GM12878 (cell line): ENCODE data around the gene PNPO. TPM values are rescaled to one million over a fixed set of nuclear protein-coding genes. Genes with fewer than 3 reads are reported as not detected.

Experiments used
- ATAC-seq: fragments of 200-7000 bp; cut with Tn5 transposase; 3 replicates; pipeline ENCODE4 v1.9.1; 2020; ENCODE audit warnings: mild to moderate bottlenecking, moderate library complexity
- BruUV-seq: library from RNA; stranded (reverse); fragments of 400-500 nt; replicated peaks from 2 replicates; lab custom pipeline; 2021; lab: Mats Ljungman, UMichigan
- CTCF ChIA-PET: fragments of 300-600 bp; sonication (Branson Sonifier 250); formaldehyde crosslinking; extraction: SDS; loops from one replicate; lab custom pipeline; 2021; ENCODE audit warnings: inconsistent platforms; lab: Yijun Ruan, JAX
- POLR2A ChIA-PET: fragments of 350-600 bp; formaldehyde crosslinking; extraction: SDS; loops from one replicate; lab custom pipeline; 2021; ENCODE audit warnings: inconsistent platforms; lab: Charles Lee
- RAD21 ChIA-PET: fragments of 300-600 bp; sonication (Branson Sonifier 250); formaldehyde crosslinking; loops from one replicate; lab custom pipeline; 2023; ENCODE audit warnings: antibody characterized with exemption; ENCODE audit not compliant: unreplicated experiment; lab: Charles Lee
- SMC1A ChIA-PET: fragments of 300-600 bp; sonication (Branson Sonifier 250); formaldehyde crosslinking; loops from one replicate; lab custom pipeline; 2023; ENCODE audit not compliant: unreplicated experiment, uncharacterized antibody; lab: Charles Lee
- DNase-seq: peaks from one replicate; pipeline ENCODE4 v3.0.0-alpha.2; 2011; ENCODE audit warnings: low read depth, low spot score
- FAIRE-seq: peaks from 3 replicates; lab custom pipeline; 2011; peaks lifted over from hg19 to GRCh38; lab: Jason Lieb, UNC
- H2AFZ ChIP-seq: 2 replicates; pipeline ENCODE4 v1.6.0; 2011; ENCODE audit warnings: low read depth, low read length, control low read depth; ENCODE audit not compliant: control insufficient read depth
- H3K27ac ChIP-seq: 2 replicates; pipeline ENCODE4 v1.5.1; 2011; ENCODE audit warnings: control low read depth; ENCODE audit not compliant: control insufficient read depth, insufficient read depth
- H3K27me3 ChIP-seq, 2 experiments: replicated peaks in 1 of 2; 2 replicates each; pipeline versions ENCODE4 v1.6.0 to v1.6.1; 2011; ENCODE audit warnings: low read length in 1 of 2; ENCODE audit not compliant: control insufficient read depth in 2 of 2, insufficient read depth in 2 of 2
- H3K36me3 ChIP-seq, 2 experiments: 2 replicates each; pipeline ENCODE4 v1.5.1; 2011; ENCODE audit warnings: low read length in 1 of 2; ENCODE audit not compliant: control insufficient read depth in 2 of 2, insufficient read depth in 2 of 2
- H3K4me1 ChIP-seq: 2 replicates; pipeline ENCODE4 v1.6.1; 2011; ENCODE audit warnings: mild to moderate bottlenecking, low read length, moderate library complexity, mixed read lengths; ENCODE audit not compliant: control insufficient read depth, insufficient read depth
- H3K4me2 ChIP-seq: 2 replicates; pipeline ENCODE4 v1.6.0; 2011; ENCODE audit warnings: control low read depth; ENCODE audit not compliant: control insufficient read depth, insufficient read depth
- H3K4me3 ChIP-seq: fragments of 200-600 bp; sonication (generic); 2 replicates; pipeline ENCODE4 v1.5.1; 2016
- H3K79me2 ChIP-seq: 2 replicates; pipeline ENCODE4 v1.6.0; 2011; ENCODE audit warnings: low read length; ENCODE audit not compliant: control insufficient read depth, insufficient read depth
- H3K9ac ChIP-seq: 2 replicates; pipeline ENCODE4 v1.8.0; 2011; ENCODE audit warnings: low read length, control low read depth, mixed read lengths; ENCODE audit not compliant: control insufficient read depth, insufficient read depth
- H3K9me3 ChIP-seq: replicated peaks from 3 replicates; pipeline ENCODE4 v1.5.1; 2011; ENCODE audit warnings: mild to moderate bottlenecking, low read length; ENCODE audit not compliant: control insufficient read depth, insufficient read depth
- H4K20me1 ChIP-seq: 2 replicates; pipeline ENCODE4 v1.6.0; 2011; ENCODE audit not compliant: control insufficient read depth, insufficient read depth
- BCL3 ChIP-seq: IDR thresholded peaks from 2 replicates; pipeline ENCODE4 v1.6.1; 2011; ENCODE audit warnings: borderline replicate concordance, low read depth, mild to moderate bottlenecking, moderate library complexity, low read length; ENCODE audit not compliant: insufficient read depth, poor library complexity, severe bottlenecking
- SPI1 ChIP-seq: IDR thresholded peaks from 2 replicates; pipeline ENCODE4 v1.6.1; 2011; ENCODE audit warnings: low read depth, mild to moderate bottlenecking, low read length, moderate library complexity, borderline replicate concordance; ENCODE audit not compliant: insufficient read depth
- SREBF2 ChIP-seq: IDR thresholded peaks from 2 replicates; pipeline ENCODE4 v1.6.1; 2012; ENCODE audit warnings: mild to moderate bottlenecking, low read length
- WGBS: methylation state at CpG from one replicate; pipeline ENCODE4 v1.1.6; 2016; ENCODE audit warnings: low lambda C conversion rate; ENCODE audit not compliant: insufficient replicate concordance, insufficient coverage; ENCODE audit errors: missing lambda C conversion rate; 5-methylcytosine and 5-hydroxymethylcytosine counted together
- in situ Hi-C: fragments of 300-500 bp; cut with MboI; formaldehyde crosslinking; loops from 9 replicates; pipeline ENCODE4 v1.14.3; 2018; ENCODE audit warnings: mixed read lengths
- intact Hi-C: fragments of 100-400 bp; cut with micrococcal nuclease; formaldehyde crosslinking; loops from one replicate; pipeline ENCODE4 v1.14.2; 2022; ENCODE audit not compliant: unreplicated experiment
- polyA plus RNA-seq, 11 experiments: library from polyadenylated mRNA; depleted of rRNA in 4 of 11; unstranded in 6 of 11; stranded (reverse) in 5 of 11; fragments of >200 nt; fragmentation: Nextera tagmentation in 4 of 11; fragmentation: Illumina TruSeq in 1 of 11; extraction: Ambion mirVana in 4 of 11; extraction: Trizol in 1 of 11; gene quantifications; 1 replicate in 1 of 11; 2 replicates in 10 of 11; pipeline versions ENCODE4 v1.2.1 to v1.2.3, GENCODE V29; 2011 to 2016; ENCODE audit warnings: inconsistent platforms in 2 of 11, missing spikeins in 2 of 11, low read depth in 1 of 11
- total RNA-seq, 4 experiments: library from RNA; depleted of rRNA in 3 of 4; stranded (reverse); fragments of >200 nt in 3 of 4; fragmentation: Illumina TruSeq in 1 of 4; extraction: Trizol in 1 of 4; gene quantifications; 2 replicates each; pipeline versions ENCODE4 v1.2.1 to v1.2.3, GENCODE V29; 2013 to 2021
- TF ChIP-seq, protein P1 (sequence below): fragments of 450-650 bp; IDR thresholded peaks from 2 replicates; pipeline ENCODE4 v1.6.1; 2017; ENCODE audit warnings: antibody characterized with exemption, mild to moderate bottlenecking, moderate library complexity
- TF ChIP-seq, protein P2 (sequence below): fragments of 450-650 bp; IDR thresholded peaks from 2 replicates; pipeline ENCODE4 v1.6.1; 2017; ENCODE audit warnings: mild to moderate bottlenecking, moderate library complexity
- TF ChIP-seq, protein P3 (sequence below): fragments of 450-650 bp; conservative IDR thresholded peaks from 2 replicates; pipeline ENCODE4 v1.6.1; 2017; ENCODE audit warnings: mild to moderate bottlenecking, moderate library complexity

PNPO gene
- total and polyA plus RNA-seq, 10 of the 15 experiments (the other 5 are each of a cell fraction or from before 2014, with no cell fraction given), result 13.9 to 52.6 (median 37.3) TPM

- TF ChIP-seq, protein P1, sequence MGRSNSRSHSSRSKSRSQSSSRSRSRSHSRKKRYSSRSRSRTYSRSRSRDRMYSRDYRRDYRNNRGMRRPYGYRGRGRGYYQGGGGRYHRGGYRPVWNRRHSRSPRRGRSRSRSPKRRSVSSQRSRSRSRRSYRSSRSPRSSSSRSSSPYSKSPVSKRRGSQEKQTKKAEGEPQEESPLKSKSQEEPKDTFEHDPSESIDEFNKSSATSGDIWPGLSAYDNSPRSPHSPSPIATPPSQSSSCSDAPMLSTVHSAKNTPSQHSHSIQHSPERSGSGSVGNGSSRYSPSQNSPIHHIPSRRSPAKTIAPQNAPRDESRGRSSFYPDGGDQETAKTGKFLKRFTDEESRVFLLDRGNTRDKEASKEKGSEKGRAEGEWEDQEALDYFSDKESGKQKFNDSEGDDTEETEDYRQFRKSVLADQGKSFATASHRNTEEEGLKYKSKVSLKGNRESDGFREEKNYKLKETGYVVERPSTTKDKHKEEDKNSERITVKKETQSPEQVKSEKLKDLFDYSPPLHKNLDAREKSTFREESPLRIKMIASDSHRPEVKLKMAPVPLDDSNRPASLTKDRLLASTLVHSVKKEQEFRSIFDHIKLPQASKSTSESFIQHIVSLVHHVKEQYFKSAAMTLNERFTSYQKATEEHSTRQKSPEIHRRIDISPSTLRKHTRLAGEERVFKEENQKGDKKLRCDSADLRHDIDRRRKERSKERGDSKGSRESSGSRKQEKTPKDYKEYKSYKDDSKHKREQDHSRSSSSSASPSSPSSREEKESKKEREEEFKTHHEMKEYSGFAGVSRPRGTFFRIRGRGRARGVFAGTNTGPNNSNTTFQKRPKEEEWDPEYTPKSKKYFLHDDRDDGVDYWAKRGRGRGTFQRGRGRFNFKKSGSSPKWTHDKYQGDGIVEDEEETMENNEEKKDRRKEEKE, result no peak
- TF ChIP-seq, protein P2, sequence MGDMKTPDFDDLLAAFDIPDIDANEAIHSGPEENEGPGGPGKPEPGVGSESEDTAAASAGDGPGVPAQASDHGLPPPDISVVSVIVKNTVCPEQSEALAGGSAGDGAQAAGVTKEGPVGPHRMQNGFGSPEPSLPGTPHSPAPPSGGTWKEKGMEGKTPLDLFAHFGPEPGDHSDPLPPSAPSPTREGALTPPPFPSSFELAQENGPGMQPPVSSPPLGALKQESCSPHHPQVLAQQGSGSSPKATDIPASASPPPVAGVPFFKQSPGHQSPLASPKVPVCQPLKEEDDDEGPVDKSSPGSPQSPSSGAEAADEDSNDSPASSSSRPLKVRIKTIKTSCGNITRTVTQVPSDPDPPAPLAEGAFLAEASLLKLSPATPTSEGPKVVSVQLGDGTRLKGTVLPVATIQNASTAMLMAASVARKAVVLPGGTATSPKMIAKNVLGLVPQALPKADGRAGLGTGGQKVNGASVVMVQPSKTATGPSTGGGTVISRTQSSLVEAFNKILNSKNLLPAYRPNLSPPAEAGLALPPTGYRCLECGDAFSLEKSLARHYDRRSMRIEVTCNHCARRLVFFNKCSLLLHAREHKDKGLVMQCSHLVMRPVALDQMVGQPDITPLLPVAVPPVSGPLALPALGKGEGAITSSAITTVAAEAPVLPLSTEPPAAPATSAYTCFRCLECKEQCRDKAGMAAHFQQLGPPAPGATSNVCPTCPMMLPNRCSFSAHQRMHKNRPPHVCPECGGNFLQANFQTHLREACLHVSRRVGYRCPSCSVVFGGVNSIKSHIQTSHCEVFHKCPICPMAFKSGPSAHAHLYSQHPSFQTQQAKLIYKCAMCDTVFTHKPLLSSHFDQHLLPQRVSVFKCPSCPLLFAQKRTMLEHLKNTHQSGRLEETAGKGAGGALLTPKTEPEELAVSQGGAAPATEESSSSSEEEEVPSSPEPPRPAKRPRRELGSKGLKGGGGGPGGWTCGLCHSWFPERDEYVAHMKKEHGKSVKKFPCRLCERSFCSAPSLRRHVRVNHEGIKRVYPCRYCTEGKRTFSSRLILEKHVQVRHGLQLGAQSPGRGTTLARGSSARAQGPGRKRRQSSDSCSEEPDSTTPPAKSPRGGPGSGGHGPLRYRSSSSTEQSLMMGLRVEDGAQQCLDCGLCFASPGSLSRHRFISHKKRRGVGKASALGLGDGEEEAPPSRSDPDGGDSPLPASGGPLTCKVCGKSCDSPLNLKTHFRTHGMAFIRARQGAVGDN, result no peak
- peak; percentile 26; the same call in 1 of the 2 replicates for TF ChIP-seq SPI1
Measured at GRCh38 chr17:47949946-47950345, 8.6 kb downstream of the PNPO start (continued).

DNA sequence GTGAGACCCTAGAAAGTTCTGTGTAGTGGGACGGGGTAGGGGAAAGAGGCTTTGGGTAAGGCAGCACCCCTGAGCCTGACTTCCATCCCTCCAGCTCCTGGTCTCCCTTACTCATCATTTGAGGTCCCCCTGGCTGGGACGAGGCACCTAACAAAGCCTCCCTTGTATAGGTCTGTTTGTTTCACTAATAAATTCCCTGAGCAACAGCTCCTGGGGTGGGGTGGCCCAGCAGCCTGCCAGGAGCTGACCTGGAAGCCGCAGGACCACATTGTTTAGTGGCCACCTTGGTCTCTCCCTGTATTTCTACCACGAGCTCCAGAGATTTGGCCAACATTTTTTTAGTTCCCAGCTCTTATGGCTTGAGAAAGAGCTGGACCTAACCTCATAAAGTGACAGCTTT, 9.1 kb downstream of the PNPO start:
- Histone ChIP-seq H3K27me3 (no peaks in the 10 kb centered on the region), H4K20me1 (no peaks in the 10 kb centered on the region), H3K79me2 (no peaks in the 10 kb centered on the region), H3K4me3 (no peak overlapping the region), H3K27ac (no peak overlapping the region), H3K36me3 (peaks cover 3 to 8% of the 10 kb centered on the region in 2 experiments), H3K9ac (no peak overlapping the region), H2AFZ (no peak overlapping the region), H3K4me1 (peaks cover 33% of the 10 kb centered on the region), H3K4me2 (peak overlapping the region; percentile 84), H3K9me3 (no peaks in the 10 kb centered on the region)
- SMC1A ChIA-PET, result interaction anchor here (0.7 to 8.1 kb wide), 20 partner anchors 9 to 107 kb away, joined by 3 to 158 read pairs (median 8); partner anchors contain the start of genes CDK5RAP3, PNPO, SCRN2 and SP2
- BruUV-seq, result no TSS peak
- intact Hi-C loops, result no loop called here
- 75% methylated on average over 4 of the region's 4 CpGs for WGBS
- no peak for ATAC-seq
- no peak for DNase-seq
- RAD21 ChIA-PET, result interaction anchor here (0.8 to 7.6 kb wide), 21 partner anchors 9 to 110 kb away, joined by 3 to 126 read pairs (median 6); partner anchors contain the start of genes CDK5RAP3, PNPO, SCRN2 and SP6
- CTCF ChIA-PET, result interaction anchor here (0.7 to 18.1 kb wide), 29 partner anchors 8 to 301 kb away, joined by 3 to 463 read pairs (median 5); partner anchors contain the start of genes CDK5RAP3, NFE2L1, PNPO and PRR15L
- in situ Hi-C loops, result no loop called here
- TF ChIP-seq BCL3 (no peak), SREBF2 (no peak)
- TF ChIP-seq, protein P3, sequence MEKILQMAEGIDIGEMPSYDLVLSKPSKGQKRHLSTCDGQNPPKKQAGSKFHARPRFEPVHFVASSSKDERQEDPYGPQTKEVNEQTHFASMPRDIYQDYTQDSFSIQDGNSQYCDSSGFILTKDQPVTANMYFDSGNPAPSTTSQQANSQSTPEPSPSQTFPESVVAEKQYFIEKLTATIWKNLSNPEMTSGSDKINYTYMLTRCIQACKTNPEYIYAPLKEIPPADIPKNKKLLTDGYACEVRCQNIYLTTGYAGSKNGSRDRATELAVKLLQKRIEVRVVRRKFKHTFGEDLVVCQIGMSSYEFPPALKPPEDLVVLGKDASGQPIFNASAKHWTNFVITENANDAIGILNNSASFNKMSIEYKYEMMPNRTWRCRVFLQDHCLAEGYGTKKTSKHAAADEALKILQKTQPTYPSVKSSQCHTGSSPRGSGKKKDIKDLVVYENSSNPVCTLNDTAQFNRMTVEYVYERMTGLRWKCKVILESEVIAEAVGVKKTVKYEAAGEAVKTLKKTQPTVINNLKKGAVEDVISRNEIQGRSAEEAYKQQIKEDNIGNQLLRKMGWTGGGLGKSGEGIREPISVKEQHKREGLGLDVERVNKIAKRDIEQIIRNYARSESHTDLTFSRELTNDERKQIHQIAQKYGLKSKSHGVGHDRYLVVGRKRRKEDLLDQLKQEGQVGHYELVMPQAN, result no peak
- POLR2A ChIA-PET, result interaction anchor here (0.6 to 4.6 kb wide), 11 partner anchors 9 to 78 kb away, joined by 3 to 39 read pairs (median 4); partner anchors contain the start of genes CDK5RAP3, PNPO and SP2
- FAIRE-seq, result no peak
